Mucosa of rectum (tissue), 2 donors: ENCODE data around the gene CYP19A1.

Experiments
- H3K27ac ChIP-seq, 2 donors: one replicate each; pipeline ENCODE4 v1.7.0; 2013; ENCODE audit warnings: inconsistent platforms in 2 of 2, low read depth in 2 of 2, low read length in 2 of 2
- H3K27me3 ChIP-seq, 2 donors: one replicate each; pipeline ENCODE4 v1.7.0; 2013; ENCODE audit warnings: low read length in 2 of 2; ENCODE audit not compliant: control insufficient read depth in 2 of 2, insufficient read depth in 2 of 2
- H3K36me3 ChIP-seq, 2 donors: one replicate each; pipeline ENCODE4 v1.7.0; 2013; ENCODE audit warnings: low read length in 2 of 2; ENCODE audit not compliant: control insufficient read depth in 2 of 2, insufficient read depth in 2 of 2
- H3K4me1 ChIP-seq, 2 donors: one replicate each; pipeline ENCODE4 v1.7.0; 2013; ENCODE audit warnings: low read length in 2 of 2, mild to moderate bottlenecking in 1 of 2; ENCODE audit not compliant: control insufficient read depth in 2 of 2, insufficient read depth in 2 of 2
- H3K4me3 ChIP-seq, 2 donors: one replicate each; pipeline ENCODE4 v1.7.0; 2013; ENCODE audit warnings: low read length in 2 of 2
- H3K9ac ChIP-seq, 2 donors: one replicate each; pipeline ENCODE4 v1.7.0; 2013; ENCODE audit warnings: low read length in 2 of 2, low read depth in 1 of 2, mild to moderate bottlenecking in 1 of 2
- H3K9me3 ChIP-seq, 2 donors: one replicate each; pipeline ENCODE4 v1.7.0; 2013; ENCODE audit warnings: low read length in 2 of 2; ENCODE audit not compliant: control insufficient read depth in 2 of 2
- donor health status: healthy.
- donor health status: Normal muscosa, but diverticular disease.

The CYP19A1 gene

GRCh38 chr15:51183076-51183475, 155.3 kb downstream of the CYP19A1 start:
- Histone ChIP-seq H3K27me3 (peaks cover 0 to 4% of the 10 kb centered on the region in 2 donors), H3K9me3 (no peaks in the 10 kb centered on the region), H3K4me1 (peaks cover 18 to 20% of the 10 kb centered on the region in 2 donors), H3K9ac (no peak overlapping the region), H3K27ac (no peak overlapping the region), H3K36me3 (no peaks in the 10 kb centered on the region), H3K4me3 (no peak overlapping the region)

DNA sequence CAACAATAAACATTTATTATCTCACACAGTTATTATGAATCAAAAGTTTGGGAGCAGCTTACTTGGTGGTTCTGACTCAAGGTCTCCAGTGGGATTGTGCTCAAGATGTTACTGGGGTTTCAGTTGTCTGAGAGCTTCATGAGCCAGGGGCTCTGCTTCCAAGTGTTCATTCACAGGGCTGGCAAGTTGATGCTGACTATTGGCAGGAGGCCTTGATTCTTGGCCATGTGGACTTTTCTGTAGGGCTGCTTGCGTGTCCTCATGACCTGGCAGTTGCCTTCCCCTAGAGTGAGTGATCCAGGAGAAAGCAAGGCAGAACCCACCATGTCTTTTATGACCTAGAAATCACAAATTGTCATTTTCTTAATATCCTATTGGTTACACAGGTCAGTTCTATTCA, 156.5 kb downstream of the CYP19A1 start:
- Histone ChIP-seq H3K27me3 (no peaks in the 10 kb centered on the region), H3K4me3 (no peak overlapping the region), H3K4me1 (peaks cover 18 to 20% of the 10 kb centered on the region in 2 donors), H3K36me3 (no peaks in the 10 kb centered on the region), H3K9ac (no peak overlapping the region), H3K27ac (no peak overlapping the region), H3K9me3 (no peaks in the 10 kb centered on the region)

- no peak overlapping the region for H3K4me3 ChIP-seq
- no peaks in the 10 kb centered on the region for H3K27me3 ChIP-seq
- H3K27ac ChIP-seq = no peak overlapping the region
These were observed 157.2 kb downstream of the CYP19A1 start for GRCh38 chr15:51181221-51181620.

GRCh38 chr15:51180534-51180933, 157.9 kb downstream of the CYP19A1 start:
- Histone ChIP-seq H3K4me3 (no peak overlapping the region), H3K9me3 (no peaks in the 10 kb centered on the region), H3K9ac (no peak overlapping the region), H3K4me1 (peaks cover 18 to 20% of the 10 kb centered on the region in 2 donors), H3K27ac (no peak overlapping the region), H3K36me3 (no peaks in the 10 kb centered on the region), H3K27me3 (no peaks in the 10 kb centered on the region)

More at GRCh38 chr15:51181221-51181620, 157.2 kb downstream of the CYP19A1 start:
- Histone ChIP-seq H3K9ac (no peak overlapping the region), H3K9me3 (no peaks in the 10 kb centered on the region), H3K36me3 (no peaks in the 10 kb centered on the region), H3K4me1 (peaks cover 18 to 20% of the 10 kb centered on the region in 2 donors)

GRCh38 chr15:51180011-51180410, 158.4 kb downstream of the CYP19A1 start:
- H3K4me3 ChIP-seq = no peak overlapping the region
- no peaks in the 10 kb centered on the region for H3K27me3 ChIP-seq
- H3K4me1 ChIP-seq = peaks cover 17 to 20% of the 10 kb centered on the region in 2 donors
- no peaks in the 10 kb centered on the region for H3K36me3 ChIP-seq
- no peak overlapping the region for H3K9ac ChIP-seq
- no peak overlapping the region for H3K27ac ChIP-seq
- H3K9me3 ChIP-seq = no peaks in the 10 kb centered on the region

- Histone ChIP-seq H3K4me1 (peaks cover 0 to 3% of the 10 kb centered on the region in 2 donors), H3K27me3 (no peaks in the 10 kb centered on the region), H3K9me3 (no peaks in the 10 kb centered on the region), H3K4me3 (no peak overlapping the region), H3K27ac (no peak overlapping the region), H3K36me3 (no peaks in the 10 kb centered on the region), H3K9ac (no peak overlapping the region)
These were observed 166.2 kb downstream of the CYP19A1 start for GRCh38 chr15:51172193-51172592.

DNA sequence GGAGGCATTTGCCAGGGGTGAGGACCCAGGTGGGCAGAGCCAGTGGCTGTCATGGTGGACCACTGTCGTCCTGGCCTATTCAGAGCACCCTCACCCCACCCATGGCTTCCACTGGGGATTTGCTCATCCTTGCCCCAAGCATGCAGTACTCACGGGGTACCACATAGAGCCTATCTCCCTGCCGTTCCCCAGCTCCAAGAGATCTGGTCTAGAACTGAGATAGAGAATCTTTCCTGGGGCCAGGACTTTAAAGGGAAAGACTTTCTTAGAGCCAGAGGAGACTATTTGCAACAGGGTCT, 166.8 kb downstream of the CYP19A1 start:
- Histone ChIP-seq H3K9me3 (no peaks in the 10 kb centered on the region), H3K27me3 (no peaks in the 10 kb centered on the region), H3K27ac (no peak overlapping the region), H3K9ac (no peak overlapping the region), H3K36me3 (no peaks in the 10 kb centered on the region), H3K4me1 (peaks cover 0 to 3% of the 10 kb centered on the region in 2 donors), H3K4me3 (no peak overlapping the region)

GRCh38 chr15:51170882-51171633, 167.3 kb downstream of the CYP19A1 start:
- Histone ChIP-seq H3K27me3 (no peaks in the 10 kb centered on the region), H3K27ac (no peak overlapping the region)

DNA sequence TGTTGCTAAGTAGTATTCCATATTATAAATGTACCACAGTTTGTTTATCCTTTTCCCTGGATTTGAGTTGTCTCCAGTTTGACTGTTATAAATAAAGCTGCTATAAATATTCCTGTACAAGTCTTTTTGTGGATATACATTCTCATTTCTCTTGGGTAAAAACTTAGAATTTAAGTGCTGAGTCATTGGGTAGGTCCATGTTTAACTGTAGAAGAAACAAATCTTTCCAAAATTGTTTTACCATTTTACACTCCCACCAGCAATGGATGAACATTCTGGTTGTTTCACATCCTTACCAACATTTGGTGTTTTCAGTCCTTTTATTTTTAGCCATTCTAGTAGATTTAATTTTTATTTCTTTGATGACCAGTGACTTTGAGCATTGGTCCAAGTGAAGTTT, 169.7 kb downstream of the CYP19A1 start:
- H3K4me3 ChIP-seq = no peak overlapping the region
- no peaks in the 10 kb centered on the region for H3K9me3 ChIP-seq
- peaks cover 0 to 3% of the 10 kb centered on the region in 2 donors for H3K4me1 ChIP-seq
- no peaks in the 10 kb centered on the region for H3K36me3 ChIP-seq
- no peak overlapping the region for H3K27ac ChIP-seq
- no peaks in the 10 kb centered on the region for H3K27me3 ChIP-seq
- H3K9ac ChIP-seq = no peak overlapping the region

More at GRCh38 chr15:51170882-51171633, 167.3 kb downstream of the CYP19A1 start:
- Histone ChIP-seq H3K36me3 (no peaks in the 10 kb centered on the region), H3K9me3 (no peaks in the 10 kb centered on the region), H3K4me3 (no peak overlapping the region), H3K9ac (no peak overlapping the region), H3K4me1 (peaks cover 0 to 3% of the 10 kb centered on the region in 2 donors)

GRCh38 chr15:51163843-51164242, 174.6 kb downstream of the CYP19A1 start:
- no peaks in the 10 kb centered on the region for H3K36me3 ChIP-seq
- H3K4me1 ChIP-seq = no peaks in the 10 kb centered on the region
- H3K27ac ChIP-seq = no peak overlapping the region
- H3K27me3 ChIP-seq = no peaks in the 10 kb centered on the region
- H3K4me3 ChIP-seq = no peak overlapping the region
- H3K9me3 ChIP-seq = no peaks in the 10 kb centered on the region
- no peak overlapping the region for H3K9ac ChIP-seq
